ENCODE data around the gene CASP10.

DNA sequence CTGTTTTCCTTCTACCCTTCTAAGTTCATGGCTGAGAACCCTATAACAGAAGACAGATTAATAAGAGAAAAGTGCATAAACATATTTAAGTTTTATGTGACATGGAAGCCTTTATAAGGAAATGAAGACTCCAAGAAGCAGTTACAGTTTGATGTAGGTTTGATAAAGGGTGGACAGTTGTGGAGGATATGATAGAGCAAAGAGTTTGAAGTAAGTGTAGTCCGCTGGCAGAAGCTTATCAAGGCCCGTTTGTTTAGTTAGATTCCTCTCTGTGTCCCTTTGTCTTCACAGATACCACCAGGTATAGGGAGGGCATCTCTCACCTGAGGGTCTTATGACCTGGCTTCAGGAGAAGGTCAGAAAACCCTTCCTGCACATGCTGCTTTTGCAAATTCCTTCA is 66.9 kb downstream of the CASP10 start:
- TF ChIP-seq EZH2phosphoT487 (IDR thresholded peaks at IDR 0.05; ENCODE audit: low read depth, severe bottlenecking, unreplicated experiment) = no peak
- TF ChIP-seq, protein P1, sequence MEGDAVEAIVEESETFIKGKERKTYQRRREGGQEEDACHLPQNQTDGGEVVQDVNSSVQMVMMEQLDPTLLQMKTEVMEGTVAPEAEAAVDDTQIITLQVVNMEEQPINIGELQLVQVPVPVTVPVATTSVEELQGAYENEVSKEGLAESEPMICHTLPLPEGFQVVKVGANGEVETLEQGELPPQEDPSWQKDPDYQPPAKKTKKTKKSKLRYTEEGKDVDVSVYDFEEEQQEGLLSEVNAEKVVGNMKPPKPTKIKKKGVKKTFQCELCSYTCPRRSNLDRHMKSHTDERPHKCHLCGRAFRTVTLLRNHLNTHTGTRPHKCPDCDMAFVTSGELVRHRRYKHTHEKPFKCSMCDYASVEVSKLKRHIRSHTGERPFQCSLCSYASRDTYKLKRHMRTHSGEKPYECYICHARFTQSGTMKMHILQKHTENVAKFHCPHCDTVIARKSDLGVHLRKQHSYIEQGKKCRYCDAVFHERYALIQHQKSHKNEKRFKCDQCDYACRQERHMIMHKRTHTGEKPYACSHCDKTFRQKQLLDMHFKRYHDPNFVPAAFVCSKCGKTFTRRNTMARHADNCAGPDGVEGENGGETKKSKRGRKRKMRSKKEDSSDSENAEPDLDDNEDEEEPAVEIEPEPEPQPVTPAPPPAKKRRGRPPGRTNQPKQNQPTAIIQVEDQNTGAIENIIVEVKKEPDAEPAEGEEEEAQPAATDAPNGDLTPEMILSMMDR (IDR thresholded peaks at IDR 0.05; ENCODE audit: poor library complexity) = no peak
